Endothelial cell of umbilical vein (primary cell): ENCODE data around the gene SUMF1. TPM values are rescaled to one million over a fixed set of nuclear protein-coding genes. Genes with fewer than 3 reads are reported as not detected.

Experiments used
- BruUV-seq: library from RNA; stranded (reverse); fragments of 400-500 nt; replicated peaks from 2 replicates; lab custom pipeline; 2021; lab: Mats Ljungman, UMichigan
- CTCF ChIA-PET: fragments of 300-600, 350-600 bp; sonication (Branson Sonifier 250); formaldehyde crosslinking; loops from one replicate; lab custom pipeline; 2021; ENCODE audit warnings: antibody characterized with exemption, inconsistent platforms; lab: Charles Lee
- POLR2A ChIA-PET: fragments of 300-600, 350-600 bp; sonication (Branson Sonifier 250); formaldehyde crosslinking; loops from one replicate; lab custom pipeline; 2021; ENCODE audit warnings: antibody characterized with exemption, inconsistent platforms; lab: Charles Lee
- DNase-seq: peaks from one replicate; pipeline ENCODE4 v3.0.0-alpha.2; 2011; ENCODE audit warnings: low read depth, low spot score
- FAIRE-seq: peaks from 2 replicates; lab custom pipeline; 2011; peaks lifted over from hg19 to GRCh38; lab: Jason Lieb, UNC
- H2AFZ ChIP-seq: 2 replicates; pipeline ENCODE4 v1.6.0; 2012; ENCODE audit warnings: low read depth, low read length, control low read depth, inconsistent platforms
- H3K27ac ChIP-seq: 2 replicates; pipeline ENCODE4 v1.5.1; 2011; ENCODE audit warnings: low read depth, mild to moderate bottlenecking, control low read depth, low read length, moderate library complexity; ENCODE audit not compliant: insufficient read depth
- H3K27me3 ChIP-seq, 2 experiments: 2 replicates each; pipeline versions ENCODE4 v1.6.0 to v1.6.1; 2011; ENCODE audit warnings: low read length in 2 of 2, mixed read lengths in 1 of 2; ENCODE audit not compliant: control insufficient read depth in 2 of 2, insufficient read depth in 2 of 2
- H3K36me3 ChIP-seq, 2 experiments: 2 replicates in 1 of 2; 3 replicates in 1 of 2; pipeline ENCODE4 v1.5.1; 2011; ENCODE audit warnings: low read length in 2 of 2, mild to moderate bottlenecking in 1 of 2, moderate library complexity in 1 of 2; ENCODE audit not compliant: control insufficient read depth in 2 of 2, insufficient read depth in 2 of 2; ENCODE audit errors: extremely low read depth in 1 of 2
- H3K4me1 ChIP-seq: 3 replicates; pipeline ENCODE4 v1.5.1; 2011; ENCODE audit warnings: mild to moderate bottlenecking, low read length; ENCODE audit not compliant: control insufficient read depth, insufficient read depth; ENCODE audit errors: extremely low read depth
- H3K4me2 ChIP-seq: 2 replicates; pipeline ENCODE4 v1.6.1; 2011; ENCODE audit warnings: low read length, control low read depth, mixed read lengths; ENCODE audit not compliant: insufficient read depth
- H3K4me3 ChIP-seq, 3 experiments: fragments of 200-600 bp in 1 of 3; sonication (generic), shearing (Covaris generic) in 1 of 3; replicated peaks in 1 of 3; 2 replicates each; pipeline ENCODE4 v1.5.1; 2011 to 2016; ENCODE audit warnings: control low read depth in 3 of 3, low read length in 3 of 3, mild to moderate bottlenecking in 2 of 3, inconsistent platforms in 1 of 3, low read depth in 1 of 3, moderate library complexity in 1 of 3; ENCODE audit not compliant: insufficient read depth in 1 of 3
- H3K79me2 ChIP-seq: 2 replicates; pipeline ENCODE4 v1.6.0; 2012; ENCODE audit warnings: low read length, inconsistent platforms; ENCODE audit not compliant: control insufficient read depth, insufficient read depth
- H3K9ac ChIP-seq: replicated peaks from 2 replicates; pipeline ENCODE3; 2011; ENCODE audit warnings: low read length, control low read depth; ENCODE audit not compliant: insufficient read depth; ENCODE audit errors: extremely low read depth
- H3K9me1 ChIP-seq: replicated peaks from 3 replicates; pipeline ENCODE4 v1.6.0; 2011; ENCODE audit warnings: mild to moderate bottlenecking, low read length; ENCODE audit not compliant: control insufficient read depth, insufficient read depth; ENCODE audit errors: extremely low read depth
- H3K9me3 ChIP-seq: replicated peaks from 2 replicates; pipeline ENCODE4 v1.5.1; 2012; ENCODE audit warnings: low read length, inconsistent platforms; ENCODE audit not compliant: control insufficient read depth, insufficient read depth
- H4K20me1 ChIP-seq: replicated peaks from 2 replicates; pipeline ENCODE3; 2011; ENCODE audit warnings: mild to moderate bottlenecking, low read length; ENCODE audit not compliant: control insufficient read depth, insufficient read depth; ENCODE audit errors: extremely low read depth
- CTCF ChIP-seq, 2 donors: IDR thresholded peaks; 1 replicate in 1 of 2; 2 replicates in 1 of 2; pipeline ENCODE4 v1.5.1; 2011; ENCODE audit warnings: low read length in 2 of 2, mild to moderate bottlenecking in 2 of 2, moderate library complexity in 2 of 2, control low read depth in 1 of 2, inconsistent platforms in 1 of 2, low read depth in 1 of 2; ENCODE audit not compliant: insufficient read depth in 1 of 2; ENCODE audit errors: extremely low read depth in 1 of 2
- EZH2 ChIP-seq: IDR thresholded peaks from 2 replicates; pipeline ENCODE4 v1.6.1; 2012; ENCODE audit warnings: borderline replicate concordance, low read depth, mild to moderate bottlenecking, moderate library complexity, low read length, inconsistent platforms; ENCODE audit not compliant: severe bottlenecking
- FOS ChIP-seq: IDR thresholded peaks from 2 replicates; pipeline ENCODE4 v1.6.1; 2011; ENCODE audit warnings: mild to moderate bottlenecking, low read length, moderate library complexity, borderline replicate concordance; ENCODE audit not compliant: insufficient read depth
- GATA2 ChIP-seq: IDR thresholded peaks from 2 replicates; pipeline ENCODE4 v1.7.0; 2011; ENCODE audit warnings: low read depth, mild to moderate bottlenecking, moderate library complexity, mixed read lengths, low read length; ENCODE audit not compliant: insufficient read length, insufficient read depth
- JUN ChIP-seq: IDR thresholded peaks from 2 replicates; pipeline ENCODE4 v1.6.1; 2011; ENCODE audit warnings: borderline replicate concordance, low read depth; ENCODE audit not compliant: insufficient read length, insufficient read depth
- MYC ChIP-seq: IDR thresholded peaks from one replicate; pipeline ENCODE4 v1.6.1; 2011; ENCODE audit warnings: mild to moderate bottlenecking, low read depth, low read length
- POLR2A ChIP-seq: IDR thresholded peaks from 2 replicates; pipeline ENCODE4 v1.6.1; 2012; ENCODE audit warnings: low read depth, mild to moderate bottlenecking, control low read depth, low read length
- POLR2AphosphoS5 ChIP-seq: IDR thresholded peaks from 2 replicates; pipeline ENCODE4 v1.6.1; 2012; ENCODE audit warnings: low read depth, mild to moderate bottlenecking, control low read depth, low read length, moderate library complexity; ENCODE audit not compliant: insufficient read depth
- dilution Hi-C: fragments of 300-500 bp; cut with MboI; formaldehyde crosslinking; loops from one replicate; pipeline ENCODE4 v1.15.0; 2019; ENCODE audit warnings: low sequenced_read_pairs; ENCODE audit not compliant: extremely low pct_ligation_motif_present
- intact Hi-C: fragments of 100-400 bp; cut with micrococcal nuclease; formaldehyde crosslinking; loops from one replicate; pipeline ENCODE4 v1.10.0; 2022
- polyA plus RNA-seq, 4 experiments: library from polyadenylated mRNA; depleted of rRNA in 3 of 4; stranded (reverse) in 3 of 4; unstranded in 1 of 4; fragments of >200 nt; gene quantifications; 2 replicates each; pipeline versions ENCODE4 v1.2.1 to v1.2.3, GENCODE V29; 2011 to 2012; ENCODE audit warnings: missing spikeins in 1 of 4
- total RNA-seq: library from RNA; stranded (reverse); gene quantifications from 2 replicates; pipeline ENCODE4 v1.2.3, GENCODE V29; 2021
- TF ChIP-seq, protein P1 (sequence below): IDR thresholded peaks from 2 replicates; pipeline ENCODE4 v1.6.1; 2011; ENCODE audit not compliant: insufficient read depth, insufficient read length

SUMF1 gene
- total and polyA plus RNA-seq, 2 donors (not counting 3 experiments of a cell fraction or from before 2014, with no cell fraction given), result 31.5 to 46.8 TPM

DNA sequence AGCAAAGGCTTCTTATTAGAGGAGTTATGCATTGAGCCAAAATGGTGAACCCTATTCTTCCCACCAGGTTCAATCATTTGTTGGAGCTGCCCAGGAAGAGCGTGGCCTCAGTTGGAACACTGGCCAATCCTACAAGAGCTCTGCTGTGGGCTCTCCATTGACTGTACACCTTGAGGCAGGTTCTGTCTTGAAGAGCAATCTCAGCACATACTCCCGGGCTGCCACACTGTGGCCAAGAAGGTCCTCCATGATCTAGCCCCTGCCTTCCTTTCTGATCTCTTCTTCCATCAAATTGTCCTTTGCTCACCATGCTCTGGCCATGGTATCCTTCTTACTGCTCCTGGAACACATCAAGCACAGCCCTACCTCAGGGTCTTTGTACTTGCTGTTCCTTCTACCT lies 5.7 kb upstream of the SUMF1 start:
- CTCF ChIA-PET, result no interaction called here
- no TSS peak for BruUV-seq
- no peaks in the 10 kb centered on the region for H3K9me3 ChIP-seq
- H3K4me3 ChIP-seq, result no peak overlapping the region
- H3K27me3 ChIP-seq, result peaks cover 0 to 3% of the 10 kb centered on the region in 2 experiments
- H3K27ac ChIP-seq, result no peak overlapping the region
- H3K9ac ChIP-seq, result no peak overlapping the region
- H3K4me1 ChIP-seq, result peaks cover 22% of the 10 kb centered on the region
- no peaks in the 10 kb centered on the region for H3K36me3 ChIP-seq
- dilution Hi-C loops, result no loop called here
- no peaks in the 10 kb centered on the region for H3K79me2 ChIP-seq
- H3K4me2 ChIP-seq, result no peak overlapping the region
- intact Hi-C loops, result no loop called here
- H2AFZ ChIP-seq, result no peak overlapping the region
- H4K20me1 ChIP-seq, result no peaks in the 10 kb centered on the region
- DNase-seq, result no peak
- no peaks in the 10 kb centered on the region for H3K9me1 ChIP-seq
- TF ChIP-seq EZH2 (no peak), JUN (no peak), CTCF (IDR thresholded peaks at IDR 0.05; ENCODE audit: extremely low read depth in 1 of 2, insufficient read depth in 1 of 2, low read depth in 1 of 2, low read length in 2 of 2) (no peak), MYC (no peak), POLR2AphosphoS5 (no peak), FOS (no peak), GATA2 (no peak), POLR2A (no peak)
- TF ChIP-seq, protein P1, sequence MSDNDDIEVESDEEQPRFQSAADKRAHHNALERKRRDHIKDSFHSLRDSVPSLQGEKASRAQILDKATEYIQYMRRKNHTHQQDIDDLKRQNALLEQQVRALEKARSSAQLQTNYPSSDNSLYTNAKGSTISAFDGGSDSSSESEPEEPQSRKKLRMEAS, result no peak
- POLR2A ChIA-PET, result no interaction called here
- no peak for FAIRE-seq
